Endothelial cell (in vitro differentiated cells): ENCODE results near the gene SUN3. TPM values are rescaled to one million over a fixed set of nuclear protein-coding genes. Genes with fewer than 3 reads are reported as not detected.
A peak's percentile ranks its signal among the peaks of the same experiment; 100 is the strongest.
"Not testable (repeated sequence)": the region's sequence is repeated elsewhere in the genome, so short reads cannot be mapped to it uniquely, and the experiment has no call there.

ENCODE experiments used
- DNase-seq: peaks from one replicate; pipeline ENCODE4 v3.0.0; 2021; ENCODE audit warnings: low spot score
- H3K27ac Mint-ChIP-seq: one replicate; pipeline ENCODE4 v1.8.0; 2021; ENCODE audit warnings: mixed read lengths, inconsistent platforms; ENCODE audit not compliant: unreplicated experiment
- H3K27me3 Mint-ChIP-seq: one replicate; pipeline ENCODE4 v1.8.0; 2021; ENCODE audit warnings: mild to moderate bottlenecking, moderate library complexity, mixed read lengths, inconsistent platforms; ENCODE audit not compliant: unreplicated experiment
- H3K36me3 Mint-ChIP-seq: one replicate; pipeline ENCODE4 v1.8.0; 2021; ENCODE audit warnings: mild to moderate bottlenecking, low read depth, mixed read lengths, inconsistent platforms; ENCODE audit not compliant: unreplicated experiment
- H3K4me1 Mint-ChIP-seq: one replicate; pipeline ENCODE4 v1.8.0; 2021; ENCODE audit warnings: mild to moderate bottlenecking, mixed read lengths, inconsistent platforms; ENCODE audit not compliant: unreplicated experiment
- H3K4me3 Mint-ChIP-seq: one replicate; pipeline ENCODE4 v1.8.0; 2021; ENCODE audit warnings: mild to moderate bottlenecking, mixed read lengths, inconsistent platforms; ENCODE audit not compliant: unreplicated experiment
- H3K9me3 Mint-ChIP-seq: one replicate; pipeline ENCODE4 v1.8.0; 2021; ENCODE audit warnings: mixed read lengths, inconsistent platforms; ENCODE audit not compliant: unreplicated experiment
- CTCF ChIP-seq: fragments of 200-600 bp; sonication (generic); IDR thresholded peaks from one replicate; pipeline ENCODE4 v1.5.0; 2021; ENCODE audit warnings: antibody characterized with exemption; ENCODE audit not compliant: unreplicated experiment
- total RNA-seq: library from RNA; stranded (reverse); fragmentation: NEBNext Ultra II Directional; extraction: Animal tissue kit (Norgen Biotek cat#: 25700); gene quantifications from one replicate; pipeline ENCODE4 v1.2.1, GENCODE V29; 2021; ENCODE audit not compliant: unreplicated experiment

The SUN3 gene
- total RNA-seq, 1 donor from 2014 or later = not detected

DNA sequence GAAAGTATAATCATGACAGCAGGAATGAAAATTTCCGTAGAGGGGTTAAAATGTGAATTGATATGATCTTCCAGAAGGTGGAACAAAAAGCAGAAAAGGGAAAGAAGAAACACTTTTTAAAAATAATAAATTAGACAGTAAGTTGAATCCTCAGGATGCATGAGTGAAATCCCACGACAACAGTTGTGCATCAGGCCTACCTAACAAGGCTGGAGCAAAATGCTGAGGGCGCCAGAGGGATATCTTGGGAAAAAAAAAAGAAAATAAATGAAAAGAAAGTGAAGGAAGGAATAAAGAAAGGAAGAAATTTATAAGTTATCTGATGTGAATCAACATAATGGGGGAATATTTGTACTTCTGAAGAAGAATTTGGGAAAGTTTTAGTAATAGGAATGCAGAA lies 36.5 kb downstream of the SUN3 start:
- Mint-ChIP-seq H3K27me3 (peaks cover 3% of the 10 kb centered on the region), H3K4me3 (no peak overlapping the region), H3K9me3 (no peaks in the 10 kb centered on the region)

GRCh38 chr7:47991741-47992311 lies 37.1 kb downstream of the SUN3 start:
- peak overlapping the region; percentile 49 for H3K27ac Mint-ChIP-seq
- no peak for TF ChIP-seq CTCF
- H3K36me3 Mint-ChIP-seq = no peaks in the 10 kb centered on the region
- no peaks in the 10 kb centered on the region for H3K9me3 Mint-ChIP-seq
- peak; percentile 83 for DNase-seq
- peaks cover 3% of the 10 kb centered on the region for H3K27me3 Mint-ChIP-seq
- peak overlapping the region; percentile 89 for H3K4me3 Mint-ChIP-seq
- H3K4me1 Mint-ChIP-seq = peaks cover 15% of the 10 kb centered on the region

More for the DNA sequence above, 36.5 kb downstream of the SUN3 start:
- Mint-ChIP-seq H3K4me1 (peaks cover 15% of the 10 kb centered on the region), H3K27ac (peak overlapping the region; percentile 49), H3K36me3 (no peaks in the 10 kb centered on the region)
- TF ChIP-seq CTCF = no peak
- no peak for DNase-seq

- H3K27me3 Mint-ChIP-seq = peaks cover 3% of the 10 kb centered on the region
- H3K27ac Mint-ChIP-seq = no peak overlapping the region
- DNase-seq = no peak
- no peaks in the 10 kb centered on the region for H3K9me3 Mint-ChIP-seq
- peak overlapping the region; percentile 35 for H3K4me3 Mint-ChIP-seq
- H3K36me3 Mint-ChIP-seq = no peaks in the 10 kb centered on the region
- peaks cover 15% of the 10 kb centered on the region for H3K4me1 Mint-ChIP-seq
- TF ChIP-seq CTCF = no peak
Observed at GRCh38 chr7:47991270-47991669, 37.6 kb downstream of the SUN3 start.

GRCh38 chr7:47990592-47990991 lies 38.3 kb downstream of the SUN3 start:
- Mint-ChIP-seq H3K9me3 (no peaks in the 10 kb centered on the region), H3K27me3 (peaks cover 3% of the 10 kb centered on the region), H3K36me3 (no peaks in the 10 kb centered on the region), H3K27ac (no peak overlapping the region), H3K4me3 (no peak overlapping the region), H3K4me1 (peaks cover 15% of the 10 kb centered on the region)
- DNase-seq = no peak
- TF ChIP-seq CTCF = no peak

DNA sequence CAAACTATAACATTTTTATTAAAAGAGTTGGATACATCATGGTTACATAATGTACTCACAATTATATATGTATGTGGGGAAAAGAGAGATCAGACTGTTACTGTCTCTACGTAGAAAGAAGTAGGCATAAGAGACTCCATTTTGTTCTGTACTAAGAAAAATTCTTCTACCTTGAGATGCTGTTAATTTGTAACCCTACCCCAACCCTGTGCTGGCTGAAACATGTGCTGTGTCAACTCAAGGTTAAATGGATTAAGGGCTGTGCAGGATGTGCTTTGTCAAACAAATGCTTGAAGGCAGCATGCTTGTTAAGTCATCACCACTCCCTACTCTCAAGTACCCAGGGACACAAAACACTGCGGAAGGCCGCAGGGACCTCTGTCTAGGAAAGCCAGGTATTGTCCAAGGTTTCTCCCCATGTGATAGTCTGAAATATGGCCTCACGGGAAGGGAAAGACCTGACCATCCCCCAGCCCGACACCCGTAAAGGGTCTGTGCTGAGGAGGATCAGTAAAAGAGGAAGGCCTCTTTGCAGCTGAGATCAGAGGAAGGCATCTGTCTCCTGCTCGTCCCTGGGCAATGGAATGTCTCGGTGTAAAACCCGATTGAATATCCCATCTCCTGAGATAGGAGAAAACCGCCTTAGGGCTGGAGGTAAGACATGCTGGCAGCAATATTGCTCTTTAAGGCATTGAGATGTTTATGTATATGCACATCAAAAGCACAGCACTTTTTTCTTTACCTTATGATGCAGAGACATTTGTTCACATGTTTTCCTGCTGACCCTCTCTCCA lies 39.1 kb downstream of the SUN3 start:
- not testable (repeated sequence) for H3K27ac Mint-ChIP-seq, DNase-seq, H3K27me3 Mint-ChIP-seq, H3K4me3 Mint-ChIP-seq, H3K36me3 Mint-ChIP-seq, H3K9me3 Mint-ChIP-seq
- peaks cover 15% of the 10 kb centered on the region for H3K4me1 Mint-ChIP-seq
